HL-60 (cell line): ENCODE results near the gene STIP1.
A peak's percentile ranks its signal among the peaks of the same experiment; 100 is the strongest.

Experiments
- DNase-seq, 2 experiments: peaks; one replicate each; pipeline ENCODE4 v3.0.0-alpha.2; 2010 to 2020; ENCODE audit warnings: low read depth in 1 of 2, low spot score in 1 of 2
- H3K27ac ChIP-seq: fragments of 250-450 bp; sonication (Bioruptor Pico); replicated peaks from 2 replicates; pipeline ENCODE4 v1.5.1; 2020; ENCODE audit warnings: mild to moderate bottlenecking, moderate library complexity
- H3K27me3 ChIP-seq: fragments of 250-450 bp; sonication (Bioruptor Pico); 2 replicates; pipeline ENCODE4 v1.5.1; 2021; ENCODE audit warnings: mild to moderate bottlenecking, moderate library complexity; ENCODE audit not compliant: insufficient read depth, poor library complexity, severe bottlenecking
- H3K4me3 ChIP-seq: replicated peaks from 2 replicates; pipeline ENCODE4 v1.5.1; 2011; ENCODE audit warnings: mild to moderate bottlenecking, control low read depth, low read length; ENCODE audit not compliant: insufficient read depth
- CTCF ChIP-seq: IDR thresholded peaks from one replicate; pipeline ENCODE4 v1.5.1; 2011; ENCODE audit warnings: low read length, control low read depth, inconsistent platforms; ENCODE audit not compliant: insufficient read depth
- GABPA ChIP-seq: IDR thresholded peaks from 2 replicates; pipeline ENCODE4 v1.6.1; 2012; ENCODE audit warnings: low read depth
- POLR2AphosphoS5 ChIP-seq: IDR thresholded peaks from 2 replicates; pipeline ENCODE4 v1.6.1; 2012; ENCODE audit warnings: low read depth
- SPI1 ChIP-seq: IDR thresholded peaks from 2 replicates; pipeline ENCODE4 v1.6.1; 2012; ENCODE audit warnings: low read depth, mild to moderate bottlenecking, borderline replicate concordance
- TF ChIP-seq, protein P1 (sequence below): IDR thresholded peaks from 2 replicates; pipeline ENCODE4 v1.6.1; 2012; ENCODE audit warnings: low read depth; ENCODE audit not compliant: insufficient replicate concordance

The STIP1 gene

GRCh38 chr11:64204464-64204989, 18.6 kb downstream of the STIP1 start:
- H3K27me3 ChIP-seq, result no peaks in the 10 kb centered on the region
- peak; percentile 84 to 94 for DNase-seq
- no peak overlapping the region for H3K4me3 ChIP-seq
- H3K27ac ChIP-seq, result peak overlapping the region; percentile 89
- TF ChIP-seq GABPA, result no peak
- peak; percentile 4; the same call in 1 of the 2 replicates for TF ChIP-seq SPI1
- peak; percentile 86 for TF ChIP-seq CTCF
- peak; percentile 93 for TF ChIP-seq POLR2AphosphoS5

DNA sequence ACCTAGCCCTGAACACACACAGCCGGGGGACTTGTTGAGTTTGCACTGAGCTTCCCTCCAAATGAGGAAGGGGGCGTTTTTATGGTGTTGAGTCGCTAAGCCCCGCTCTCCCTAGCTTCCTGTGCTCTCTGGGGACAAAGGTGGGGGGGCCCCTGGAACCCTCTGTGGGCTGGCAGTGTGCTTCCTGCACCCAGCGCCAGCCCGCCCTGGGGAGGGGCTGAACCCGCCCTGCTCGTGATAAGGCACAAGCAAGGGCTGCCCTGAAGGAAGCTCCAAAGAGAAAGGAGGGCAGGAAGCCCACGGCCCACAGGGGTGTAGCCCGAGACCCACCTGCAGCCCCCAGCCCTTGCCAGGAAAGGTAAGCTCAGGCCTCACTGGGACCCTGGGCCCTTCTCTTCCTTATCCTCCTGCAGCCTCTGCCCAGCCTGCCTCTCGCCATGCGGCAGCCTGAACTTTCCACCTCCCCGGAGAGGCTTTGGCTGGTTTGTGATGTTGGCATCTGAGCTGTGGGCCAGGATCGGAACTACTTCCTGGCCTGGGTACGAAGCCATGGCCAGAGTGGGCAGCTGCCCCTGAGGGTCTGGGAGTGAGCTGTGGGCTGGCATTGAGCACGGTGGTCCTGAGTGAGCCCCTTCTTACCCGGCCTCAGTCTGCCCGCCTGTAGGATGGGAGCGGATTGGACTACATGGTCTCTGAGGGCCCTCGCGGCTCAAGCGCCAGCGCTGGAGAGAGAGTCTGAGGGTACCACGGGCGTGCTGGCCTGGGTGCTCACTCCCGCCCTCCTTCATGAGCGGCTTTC, 20.7 kb downstream of the STIP1 start, which contains the start of gene FERMT3:
TSS of gene FERMT3 (plus strand) at position 265 of the 799 bp plus-strand sequence. CDS start 644 bp downstream, outside the sequence.
- Histone ChIP-seq H3K4me3 (peak within 1 kb of the TSS; percentile 87), H3K27ac (peak within 1 kb of the TSS; percentile 89), H3K27me3 (no peaks in the 10 kb centered on the region)
- DNase-seq, result peak; percentile 90 to 95
- TF ChIP-seq CTCF (no peak), SPI1 (peak; percentile 81; the same call in 1 of the 2 replicates), GABPA (peak; percentile 61), POLR2AphosphoS5 (peak; percentile 61; the same call in 1 of the 2 replicates)
- TF ChIP-seq, protein P1, sequence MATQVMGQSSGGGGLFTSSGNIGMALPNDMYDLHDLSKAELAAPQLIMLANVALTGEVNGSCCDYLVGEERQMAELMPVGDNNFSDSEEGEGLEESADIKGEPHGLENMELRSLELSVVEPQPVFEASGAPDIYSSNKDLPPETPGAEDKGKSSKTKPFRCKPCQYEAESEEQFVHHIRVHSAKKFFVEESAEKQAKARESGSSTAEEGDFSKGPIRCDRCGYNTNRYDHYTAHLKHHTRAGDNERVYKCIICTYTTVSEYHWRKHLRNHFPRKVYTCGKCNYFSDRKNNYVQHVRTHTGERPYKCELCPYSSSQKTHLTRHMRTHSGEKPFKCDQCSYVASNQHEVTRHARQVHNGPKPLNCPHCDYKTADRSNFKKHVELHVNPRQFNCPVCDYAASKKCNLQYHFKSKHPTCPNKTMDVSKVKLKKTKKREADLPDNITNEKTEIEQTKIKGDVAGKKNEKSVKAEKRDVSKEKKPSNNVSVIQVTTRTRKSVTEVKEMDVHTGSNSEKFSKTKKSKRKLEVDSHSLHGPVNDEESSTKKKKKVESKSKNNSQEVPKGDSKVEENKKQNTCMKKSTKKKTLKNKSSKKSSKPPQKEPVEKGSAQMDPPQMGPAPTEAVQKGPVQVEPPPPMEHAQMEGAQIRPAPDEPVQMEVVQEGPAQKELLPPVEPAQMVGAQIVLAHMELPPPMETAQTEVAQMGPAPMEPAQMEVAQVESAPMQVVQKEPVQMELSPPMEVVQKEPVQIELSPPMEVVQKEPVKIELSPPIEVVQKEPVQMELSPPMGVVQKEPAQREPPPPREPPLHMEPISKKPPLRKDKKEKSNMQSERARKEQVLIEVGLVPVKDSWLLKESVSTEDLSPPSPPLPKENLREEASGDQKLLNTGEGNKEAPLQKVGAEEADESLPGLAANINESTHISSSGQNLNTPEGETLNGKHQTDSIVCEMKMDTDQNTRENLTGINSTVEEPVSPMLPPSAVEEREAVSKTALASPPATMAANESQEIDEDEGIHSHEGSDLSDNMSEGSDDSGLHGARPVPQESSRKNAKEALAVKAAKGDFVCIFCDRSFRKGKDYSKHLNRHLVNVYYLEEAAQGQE, result peak; percentile 25

- peak; percentile 85 to 90 for DNase-seq
- no peaks in the 10 kb centered on the region for H3K27me3 ChIP-seq
- H3K4me3 ChIP-seq, result peak overlapping the region; percentile 87
- peak overlapping the region; percentile 89 for H3K27ac ChIP-seq
- TF ChIP-seq SPI1, result peak; percentile 85
- peak; percentile 56 for TF ChIP-seq GABPA
- TF ChIP-seq CTCF, result no peak
- no peak; the same call in none of the 2 replicates for TF ChIP-seq POLR2AphosphoS5
These were observed 21.5 kb downstream of the STIP1 start for GRCh38 chr11:64207256-64208085.
